NCI-H2227 (cell line): ENCODE results near the gene PIGP.
A peak's percentile ranks its signal among the peaks of the same experiment; 100 is the strongest.
"Not testable (repeated sequence)": the region's sequence is repeated elsewhere in the genome, so short reads cannot be mapped to it uniquely, and the experiment has no call there.

ENCODE experiments used
- DNase-seq: peaks from one replicate; lab custom pipeline; 2025; ENCODE audit not compliant: unreplicated experiment; lab: John Stamatoyannopoulos, UW

The PIGP gene

GRCh38 chr21:37045149-37045548 is 27.7 kb downstream of the PIGP start:
- DNase-seq = no peak

DNA sequence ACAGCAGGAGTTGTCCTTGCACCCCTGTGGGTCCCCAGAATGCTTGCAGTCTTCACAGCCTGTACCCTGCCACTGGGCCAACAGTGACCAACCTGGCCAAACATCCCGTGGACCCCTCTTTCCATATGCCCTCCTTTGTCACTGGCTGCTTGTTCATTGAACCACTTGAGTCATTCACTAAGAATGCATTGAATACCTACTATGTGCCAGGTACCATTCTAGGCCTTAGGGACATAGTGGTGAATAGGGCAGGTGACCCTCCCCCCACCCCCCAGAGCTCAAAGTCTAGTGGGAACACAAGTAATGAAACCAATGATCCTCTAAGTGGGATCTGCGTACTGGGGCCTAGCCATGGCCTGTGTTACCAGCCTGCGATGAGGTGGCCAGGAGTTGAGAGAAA is 28.2 kb downstream of the PIGP start:
- no peak for DNase-seq

- DNase-seq = no peak
These were observed 29.1 kb downstream of the PIGP start for GRCh38 chr21:37043818-37044217.

GRCh38 chr21:37041706-37042271 is 31.1 kb downstream of the PIGP start:
- DNase-seq = no peak

DNA sequence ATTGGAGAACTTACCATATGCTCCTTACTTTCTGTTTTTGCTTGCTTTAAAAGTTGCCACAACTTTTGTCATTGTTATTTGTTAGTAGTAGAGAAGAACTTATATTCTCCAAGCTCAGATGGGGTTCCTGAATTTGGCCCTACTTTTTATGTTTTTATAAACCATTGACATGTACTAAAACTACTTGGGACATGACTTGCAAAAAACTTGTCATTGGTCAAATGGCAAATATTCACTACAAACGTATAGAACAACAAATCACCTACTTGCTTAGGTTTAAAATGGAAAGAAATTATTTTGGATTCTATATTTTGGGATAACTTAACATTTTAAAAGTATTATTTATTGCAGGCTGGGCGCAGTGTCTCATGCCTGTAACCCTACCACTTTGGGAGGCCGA is 32.7 kb downstream of the PIGP start:
- no peak for DNase-seq

- DNase-seq = no peak
These were observed 33.3 kb downstream of the PIGP start for GRCh38 chr21:37039411-37040075.

- DNase-seq = no peak
These were observed 36.7 kb downstream of the PIGP start for GRCh38 chr21:37036177-37036576.

GRCh38 chr21:37034394-37034793 is 38.5 kb downstream of the PIGP start:
- DNase-seq = not testable (repeated sequence)

- DNase-seq = no peak
These were observed 39.9 kb downstream of the PIGP start for GRCh38 chr21:37032877-37033471.

DNA sequence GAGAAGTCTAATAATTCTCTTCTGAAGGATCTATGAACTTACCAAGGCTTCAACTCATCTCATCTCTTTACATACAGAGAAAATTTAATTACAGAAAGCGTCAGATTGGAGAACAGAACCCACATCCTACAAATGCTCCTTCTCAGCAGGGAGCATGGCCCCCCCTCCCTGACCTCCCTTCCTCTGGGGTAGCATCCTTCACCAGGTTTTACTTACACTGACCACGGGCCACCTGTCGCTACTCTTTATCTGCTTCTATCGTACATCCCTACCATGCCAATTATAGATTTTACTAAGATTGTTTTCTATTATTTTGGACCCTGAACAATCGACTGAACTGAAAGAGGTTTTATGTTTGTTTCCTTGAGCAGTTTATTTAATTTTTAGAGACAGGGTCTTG is 40.6 kb downstream of the PIGP start:
- no peak for DNase-seq

GRCh38 chr21:37030864-37031263 is 42.0 kb downstream of the PIGP start:
- no peak for DNase-seq

DNA sequence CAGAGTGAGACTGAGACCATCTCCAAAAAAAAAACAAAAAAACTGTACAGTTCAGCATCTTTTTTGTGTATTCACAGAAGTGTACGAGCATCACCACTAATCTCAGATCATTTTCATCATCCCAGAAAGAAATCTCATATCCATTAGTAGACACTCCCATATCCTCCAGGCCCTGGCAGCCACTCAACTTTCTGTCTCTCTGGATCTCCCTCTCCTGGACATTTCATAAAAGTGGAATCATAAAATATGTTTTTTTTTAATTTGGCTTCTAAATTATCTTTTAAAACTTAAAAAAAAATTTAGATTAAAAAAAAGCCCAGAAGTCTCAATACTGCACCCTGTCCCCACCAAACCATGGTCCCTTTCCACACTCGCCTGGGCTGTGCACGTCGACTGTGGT is 44.3 kb downstream of the PIGP start:
- no peak for DNase-seq

DNA sequence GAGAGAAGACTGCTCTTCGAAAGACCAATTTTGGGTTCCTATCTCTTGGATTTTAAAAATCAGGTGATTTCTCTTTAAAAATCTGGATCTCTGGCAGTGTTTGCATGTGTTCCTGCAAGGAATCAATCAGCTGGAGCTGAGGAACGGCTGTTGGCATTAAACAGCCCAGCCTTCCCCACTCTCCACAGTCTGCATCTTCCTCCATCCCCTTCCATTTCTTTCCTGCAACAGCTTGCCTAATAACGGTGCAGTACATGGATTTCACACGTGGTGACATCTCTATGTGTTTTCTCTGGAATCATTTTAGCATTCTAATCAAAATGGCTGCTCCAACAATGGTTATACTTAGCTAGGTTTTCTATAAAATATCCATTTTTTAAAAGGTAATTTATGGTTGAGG is 46.4 kb downstream of the PIGP start:
- peak; percentile 31 for DNase-seq

DNA sequence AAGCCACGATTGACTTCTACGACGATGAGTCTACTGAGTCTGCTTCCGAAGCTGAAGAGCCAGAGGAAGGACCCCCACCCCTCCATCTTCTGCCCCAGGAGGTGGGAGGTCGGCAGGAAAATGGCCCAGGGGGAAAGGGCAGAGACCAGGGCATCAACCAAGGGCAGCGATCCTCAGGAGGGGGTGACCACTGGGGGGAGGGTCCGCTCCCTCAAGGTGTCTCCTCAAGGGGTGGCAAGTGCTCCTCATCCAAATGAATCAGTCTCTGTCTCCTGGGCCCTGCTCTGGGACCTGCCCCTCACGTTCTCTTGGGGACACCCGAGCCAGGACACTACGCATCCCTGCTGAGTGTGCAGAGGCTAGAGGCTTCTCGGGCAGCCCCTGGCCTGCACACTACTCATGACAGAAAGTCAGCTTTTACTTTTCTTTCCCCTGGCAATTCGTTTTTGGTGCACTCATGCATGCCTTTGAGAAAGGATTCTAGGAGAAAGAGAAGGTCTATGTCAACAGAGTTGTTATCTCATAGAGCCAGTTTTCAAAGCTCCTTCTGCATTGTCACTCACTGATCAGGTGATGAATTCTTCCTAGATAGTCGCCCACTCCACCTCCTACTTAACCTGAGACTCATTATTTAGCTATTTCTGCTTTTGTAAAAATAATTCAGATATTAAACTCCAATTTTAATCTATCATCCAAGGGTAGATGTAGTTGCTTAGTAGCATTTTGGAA is 54.8 kb downstream of the PIGP start:
- DNase-seq = no peak
